Measurements from ENCODE around the gene TMEM269.
A peak's percentile ranks its signal among the peaks of the same experiment; 100 is the strongest.

The TMEM269 gene

GRCh38 chr1:42774928-42775526 is 9.8 kb upstream of the TMEM269 start:
- POLR2A ChIA-PET = no interaction called here
- H3K4me3 ChIP-seq (ENCODE audit: low read depth, low read length) = no peak overlapping the region
- CTCF ChIA-PET = interaction anchor here (1.4 to 6.9 kb wide), 4 partner anchors 8 to 299 kb away, joined by 3 to 59 read pairs (median 13); partner anchors contain the start of genes C1orf50 and P3H1

GRCh38 chr1:42776502-42776901 is 8.3 kb upstream of the TMEM269 start:
- CTCF ChIA-PET = interaction anchor here (1.4 to 6.9 kb wide), 9 partner anchors 9 to 302 kb away, joined by 4 to 128 read pairs (median 12); partner anchors contain the start of genes C1orf50, P3H1 and ZNF691
- POLR2A ChIA-PET = no interaction called here
- TF ChIP-seq, protein P1, sequence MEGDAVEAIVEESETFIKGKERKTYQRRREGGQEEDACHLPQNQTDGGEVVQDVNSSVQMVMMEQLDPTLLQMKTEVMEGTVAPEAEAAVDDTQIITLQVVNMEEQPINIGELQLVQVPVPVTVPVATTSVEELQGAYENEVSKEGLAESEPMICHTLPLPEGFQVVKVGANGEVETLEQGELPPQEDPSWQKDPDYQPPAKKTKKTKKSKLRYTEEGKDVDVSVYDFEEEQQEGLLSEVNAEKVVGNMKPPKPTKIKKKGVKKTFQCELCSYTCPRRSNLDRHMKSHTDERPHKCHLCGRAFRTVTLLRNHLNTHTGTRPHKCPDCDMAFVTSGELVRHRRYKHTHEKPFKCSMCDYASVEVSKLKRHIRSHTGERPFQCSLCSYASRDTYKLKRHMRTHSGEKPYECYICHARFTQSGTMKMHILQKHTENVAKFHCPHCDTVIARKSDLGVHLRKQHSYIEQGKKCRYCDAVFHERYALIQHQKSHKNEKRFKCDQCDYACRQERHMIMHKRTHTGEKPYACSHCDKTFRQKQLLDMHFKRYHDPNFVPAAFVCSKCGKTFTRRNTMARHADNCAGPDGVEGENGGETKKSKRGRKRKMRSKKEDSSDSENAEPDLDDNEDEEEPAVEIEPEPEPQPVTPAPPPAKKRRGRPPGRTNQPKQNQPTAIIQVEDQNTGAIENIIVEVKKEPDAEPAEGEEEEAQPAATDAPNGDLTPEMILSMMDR (IDR thresholded peaks at IDR 0.05; ENCODE audit: insufficient read depth, low read length, missing control alignments) = no peak
- no peak for DNase-seq (ENCODE audit: low read depth, low spot score)
- no peak overlapping the region for H3K4me3 ChIP-seq (ENCODE audit: low read depth, low read length)

More at GRCh38 chr1:42774928-42775526, 9.8 kb upstream of the TMEM269 start:
- TF ChIP-seq, protein P1 (IDR thresholded peaks at IDR 0.05; ENCODE audit: insufficient read depth, low read length, missing control alignments) = no peak
- DNase-seq (ENCODE audit: low read depth, low spot score) = no peak

DNA sequence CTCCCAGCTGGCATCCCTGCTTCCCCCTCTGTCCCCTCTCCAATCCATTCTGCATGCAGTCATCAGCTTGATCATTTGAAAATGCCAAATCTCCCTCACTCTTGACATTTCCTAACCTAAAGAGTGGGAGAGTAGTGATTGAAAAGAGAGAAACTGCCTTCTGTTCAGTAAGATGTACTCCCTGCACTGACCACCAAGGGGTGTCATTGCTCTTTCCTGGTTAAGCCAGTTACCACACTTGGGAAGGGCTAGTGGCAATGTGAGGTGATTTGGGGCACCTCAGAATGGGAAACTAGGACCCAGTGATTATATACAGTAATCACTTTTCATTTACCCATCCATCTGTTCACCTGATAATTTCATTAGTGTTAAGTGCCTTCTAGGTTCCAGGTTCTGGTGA is 6.9 kb upstream of the TMEM269 start:
- CTCF ChIA-PET = interaction anchor here (0.6 to 6.9 kb wide), 28 partner anchors 10 to 373 kb away, joined by 3 to 128 read pairs (median 4); partner anchors contain the start of genes C1orf50, P3H1 and ZNF691
- no peak for DNase-seq (ENCODE audit: low read depth, low spot score)
- POLR2A ChIA-PET = interaction anchor here (1.4 kb wide), 1 partner anchor 11 kb away, joined by 4 read pairs; the partner anchor contains the start of genes C1orf50 and P3H1
- TF ChIP-seq, protein P1 (IDR thresholded peaks at IDR 0.05; ENCODE audit: insufficient read depth, low read length, missing control alignments) = peak; percentile 68
- H3K4me3 ChIP-seq (ENCODE audit: low read depth, low read length) = no peak overlapping the region

DNA sequence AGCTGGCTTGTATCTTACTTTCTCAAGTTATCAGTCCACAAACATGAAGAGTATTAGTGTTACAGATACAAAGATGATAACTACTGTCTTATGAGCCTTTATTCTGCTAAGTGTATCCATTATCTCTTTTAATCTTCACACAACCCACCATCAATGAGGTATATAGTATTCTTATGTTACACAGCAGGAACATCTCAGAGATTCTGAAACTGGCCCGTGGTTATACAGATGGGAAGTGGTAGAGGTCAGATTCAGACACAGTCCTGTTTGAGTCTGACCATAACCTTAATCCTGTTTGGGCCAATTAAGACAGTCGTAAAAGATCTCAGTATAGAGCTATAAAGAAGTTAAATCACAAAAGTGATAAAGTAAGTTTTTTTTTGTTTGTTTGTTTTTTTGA is 5.1 kb upstream of the TMEM269 start:
- TF ChIP-seq, protein P1 (IDR thresholded peaks at IDR 0.05; ENCODE audit: insufficient read depth, low read length, missing control alignments) = no peak
- no peak for DNase-seq (ENCODE audit: low read depth, low spot score)
- POLR2A ChIA-PET = no interaction called here
- CTCF ChIA-PET = interaction anchor here (1.1 to 6.9 kb wide), 8 partner anchors 12 to 293 kb away, joined by 3 to 128 read pairs (median 16); partner anchors contain the start of genes C1orf50 and P3H1
- H3K4me3 ChIP-seq (ENCODE audit: low read depth, low read length) = no peak overlapping the region

- TF ChIP-seq, protein P1 (IDR thresholded peaks at IDR 0.05; ENCODE audit: insufficient read depth, low read length, missing control alignments) = no peak
- no peak overlapping the region for H3K4me3 ChIP-seq (ENCODE audit: low read depth, low read length)
- ChIA-PET CTCF (interaction anchor here (1.1 to 6.9 kb wide), 7 partner anchors 13 to 292 kb away, joined by 3 to 128 read pairs (median 6); partner anchors contain the start of genes C1orf50, P3H1 and ZNF691), POLR2A (no interaction called here)
- DNase-seq (ENCODE audit: low read depth, low spot score) = no peak
Observed at GRCh38 chr1:42780176-42780575, 4.6 kb upstream of the TMEM269 start.

DNA sequence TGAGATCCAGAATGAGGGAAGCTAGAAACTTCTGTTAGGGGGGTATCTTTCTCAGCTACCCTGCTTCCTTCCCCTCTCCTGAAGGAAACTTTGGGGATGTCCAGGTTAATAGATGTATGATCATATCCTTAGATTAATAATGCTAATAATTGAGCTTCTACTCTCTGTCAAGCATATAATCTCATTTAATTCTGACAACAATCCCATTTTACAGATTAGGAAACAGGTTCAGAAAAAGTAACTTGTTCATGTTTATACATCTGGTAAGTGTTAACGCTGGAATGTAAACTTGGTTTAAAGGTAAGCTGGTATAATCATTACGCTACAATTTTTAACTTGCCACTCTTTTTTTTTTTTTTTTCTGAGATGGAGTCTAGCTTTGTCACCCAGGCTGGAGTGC is 1.7 kb upstream of the TMEM269 start:
- TF ChIP-seq, protein P1 (IDR thresholded peaks at IDR 0.05; ENCODE audit: insufficient read depth, low read length, missing control alignments) = no peak
- DNase-seq (ENCODE audit: low read depth, low spot score) = no peak
- POLR2A ChIA-PET = no interaction called here
- CTCF ChIA-PET = interaction anchor here (0.6 to 3.4 kb wide), 5 partner anchors 9 to 950 kb away, joined by 3 to 18 read pairs (median 4); no protein-coding TSS in a partner anchor
- H3K4me3 ChIP-seq (ENCODE audit: low read depth, low read length) = no peak overlapping the region

Data from AG04449 (cell line).